ENCODE results near the gene DCAKD. TPM values are rescaled to one million over a fixed set of nuclear protein-coding genes. Genes with fewer than 3 reads are reported as not detected.

The DCAKD gene
- total and polyA plus RNA-seq, 12 donors = 21.1 to 46.2 (median 31.9) TPM

- 94 to 95% methylated on average over 14 of the region's 14 CpGs for WGBS, 2 donors
- intact Hi-C loops (cut with DNase I) = no loop called here
- H3K4me3 ChIP-seq = no peak overlapping the region
- ATAC-seq (no peak), DNase-seq (no peak)
- no peak for TF ChIP-seq CTCF (IDR thresholded peaks at IDR 0.05)
- H3K27me3 ChIP-seq = no peaks in the 10 kb centered on the region
- H3K9me3 ChIP-seq = no peaks in the 10 kb centered on the region
- H3K27ac ChIP-seq = no peak overlapping the region
- H3K4me1 ChIP-seq = peaks cover 7 to 32% (median 16%) of the 10 kb centered on the region in 9 donors
- H3K36me3 ChIP-seq = peaks cover 0 to 64% (median 29%) of the 10 kb centered on the region in 9 donors
Observed at GRCh38 chr17:45034599-45034998, 16.8 kb downstream of the DCAKD start.

- Histone ChIP-seq H3K36me3 (peaks cover 0 to 84% (median 33%) of the 10 kb centered on the region in 9 donors), H3K4me3 (no peak overlapping the region), H3K4me1 (peaks cover 0 to 11% (median 0%) of the 10 kb centered on the region in 9 donors), H3K27ac (no peak overlapping the region), H3K27me3 (no peaks in the 10 kb centered on the region), H3K9me3 (no peaks in the 10 kb centered on the region)
- no peak for DNase-seq
- intact Hi-C loops (cut with DNase I) = no loop called here
- no peak for ATAC-seq
- no peak for TF ChIP-seq CTCF (IDR thresholded peaks at IDR 0.05)
- 84 to 85% methylated on average over 9 of the region's 9 CpGs for WGBS, 2 donors
Observed at GRCh38 chr17:45032174-45032541, 19.3 kb downstream of the DCAKD start.

GRCh38 chr17:45031231-45032173, 19.9 kb downstream of the DCAKD start:
- peak in 1 of 8 donors; percentile 18 for ATAC-seq
- no peak for TF ChIP-seq CTCF (IDR thresholded peaks at IDR 0.05)

GRCh38 chr17:45030733-45031132, 20.7 kb downstream of the DCAKD start:
- intact Hi-C loops (cut with DNase I) = no loop called here
- no peak for TF ChIP-seq CTCF (IDR thresholded peaks at IDR 0.05)
- Histone ChIP-seq H3K27ac (no peak overlapping the region), H3K36me3 (peaks cover 0 to 91% (median 36%) of the 10 kb centered on the region in 9 donors), H3K4me3 (no peak overlapping the region), H3K4me1 (peaks cover 0 to 5% (median 0%) of the 10 kb centered on the region in 9 donors), H3K9me3 (no peaks in the 10 kb centered on the region), H3K27me3 (no peaks in the 10 kb centered on the region)
- 82 to 83% methylated on average over 6 of the region's 6 CpGs for WGBS, 2 donors
- DNase-seq = no peak
- no peak for ATAC-seq

More at GRCh38 chr17:45031231-45032173, 19.9 kb downstream of the DCAKD start:
- intact Hi-C loops (cut with DNase I) = no loop called here
- H3K36me3 ChIP-seq = peaks cover 0 to 91% (median 36%) of the 10 kb centered on the region in 9 donors
- H3K9me3 ChIP-seq = no peaks in the 10 kb centered on the region
- peaks cover 0 to 5% (median 0%) of the 10 kb centered on the region in 9 donors for H3K4me1 ChIP-seq
- WGBS, 2 donors = 56 to 62% methylated on average over 14 of the region's 14 CpGs
- H3K4me3 ChIP-seq = no peak overlapping the region
- no peak for DNase-seq
- H3K27me3 ChIP-seq = no peaks in the 10 kb centered on the region
- no peak overlapping the region for H3K27ac ChIP-seq
